GM12892 (cell line): Measurements from ENCODE around the gene CD40.

Source experiments
- POLR2A ChIP-seq: IDR thresholded peaks from 2 replicates; pipeline ENCODE4 v1.6.1; 2011; ENCODE audit warnings: low read depth, low read length, control low read depth
- POLR2AphosphoS5 ChIP-seq: IDR thresholded peaks from 2 replicates; pipeline ENCODE4 v1.6.1; 2011; ENCODE audit warnings: low read depth, low read length, control low read depth
- TAF1 ChIP-seq: IDR thresholded peaks from 2 replicates; pipeline ENCODE4 v1.6.1; 2011; ENCODE audit warnings: low read depth, mild to moderate bottlenecking, control low read depth, low read length, borderline replicate concordance

GRCh38 chr20:46073024-46073423, 45.1 kb upstream of the CD40 start:
- TF ChIP-seq POLR2A (no peak), POLR2AphosphoS5 (no peak), TAF1 (no peak)
